ENCODE results near the gene TNKS1BP1. TPM values are rescaled to one million over a fixed set of nuclear protein-coding genes. Genes with fewer than 3 reads are reported as not detected.
A peak's percentile ranks its signal among the peaks of the same experiment; 100 is the strongest.

Gene TNKS1BP1
- polyA plus RNA-seq, 2 of the 4 experiments (the other 2 are of a cell fraction): 35.0 to 53.1 TPM

- no peak for DNase-seq (ENCODE audit: low read depth in 1 of 2, low spot score in 1 of 2)
- TF ChIP-seq HEYL (CRISPR knock-in tag; IDR thresholded peaks at IDR 0.05): no peak
- TF ChIP-seq BHLHE40 (IDR thresholded peaks at IDR 0.05; ENCODE audit: low read depth, low read length): no peak
- no peak for TF ChIP-seq RAD21 (conservative IDR thresholded peaks at IDR 0.05 in 1 of 2, IDR thresholded peaks at IDR 0.05 in 1 of 2)
- TF ChIP-seq NPAS2 (CRISPR knock-in tag; IDR thresholded peaks at IDR 0.05; ENCODE audit: borderline replicate concordance): no peak
- no peak for TF ChIP-seq CBX8 (IDR thresholded peaks at IDR 0.05)
- no peak for TF ChIP-seq TFCP2L1 (CRISPR knock-in tag; IDR thresholded peaks at IDR 0.05)
- TF ChIP-seq REST (IDR thresholded peaks at IDR 0.05): no peak
- TF ChIP-seq MAZ (IDR thresholded peaks at IDR 0.05; ENCODE audit: borderline replicate concordance, low read depth, low read length): no peak
- TF ChIP-seq ESRRA (IDR thresholded peaks at IDR 0.05; ENCODE audit: borderline replicate concordance, low read length): no peak
- no peak for TF ChIP-seq KDM1A (IDR thresholded peaks at IDR 0.05; ENCODE audit: low read depth)
- Histone ChIP-seq H3K27ac (peak overlapping the region in 1 of 2 experiments; percentile 88; a peak in 3 of 6 replicates), H3K9me3 (peaks cover 6% of the 10 kb centered on the region), H3K4me1 (peaks cover 38% of the 10 kb centered on the region), H3K4me2 (no peak overlapping the region), H3K4me3 (no peak overlapping the region)
- POLR2A ChIA-PET: interaction anchor here (1.1 kb wide), 1 partner anchor 170 kb away, joined by 3 read pairs; no protein-coding TSS in a partner anchor
- FAIRE-seq: no peak
- no peak for ATAC-seq
- CTCF ChIA-PET: interaction anchor here (0.6 to 5.5 kb wide), 8 partner anchors 11 to 279 kb away, joined by 3 to 33 read pairs (median 4); partner anchors contain the start of gene UBE2L6
- WGBS (ENCODE audit: missing lambda C conversion rate): 79% methylated on average over 9 of the region's 9 CpGs
Measured at GRCh38 chr11:57356268-57356667, 31.5 kb upstream of the TNKS1BP1 start.

- Histone ChIP-seq H3K4me2 (no peak overlapping the region), H3K9me3 (peaks cover 15% of the 10 kb centered on the region), H3K27ac (peak overlapping the region in 1 of 2 experiments; percentile 66; a peak in 2 of 6 replicates), H3K4me3 (no peak overlapping the region), H3K4me1 (peaks cover 25% of the 10 kb centered on the region)
- DNase-seq (ENCODE audit: low read depth in 1 of 2, low spot score in 1 of 2) (no peak), FAIRE-seq (no peak), ATAC-seq (no peak)
- no peak for TF ChIP-seq RFX5 (IDR thresholded peaks at IDR 0.05)
- no peak for TF ChIP-seq MAFK (IDR thresholded peaks at IDR 0.05; ENCODE audit: partially characterized antibody)
- no peak for TF ChIP-seq RNF2 (IDR thresholded peaks at IDR 0.05; ENCODE audit: borderline replicate concordance, low read depth)
- no peak for TF ChIP-seq HOXB5 (CRISPR knock-in tag; IDR thresholded peaks at IDR 0.05)
- TF ChIP-seq CBX8 (IDR thresholded peaks at IDR 0.05): no peak
- no peak for TF ChIP-seq JUNB (IDR thresholded peaks at IDR 0.05)
- TF ChIP-seq NR3C1 (IDR thresholded peaks at IDR 0.05): no peak
- no peak for TF ChIP-seq RAD21 (conservative IDR thresholded peaks at IDR 0.05 in 1 of 2, IDR thresholded peaks at IDR 0.05 in 1 of 2)
- no peak for TF ChIP-seq SREBF2 (IDR thresholded peaks at IDR 0.05)
- TF ChIP-seq NFE2L2 (conservative IDR thresholded peaks at IDR 0.05; ENCODE audit: low read length): no peak
- TF ChIP-seq FOSB (CRISPR knock-in tag; IDR thresholded peaks at IDR 0.05): no peak
- TF ChIP-seq HEYL (CRISPR knock-in tag; IDR thresholded peaks at IDR 0.05): no peak
- no peak for TF ChIP-seq JUN (IDR thresholded peaks at IDR 0.05)
- 93% methylated on average over 6 of the region's 6 CpGs for WGBS (ENCODE audit: missing lambda C conversion rate)
- CTCF ChIA-PET: interaction anchor here (0.7 to 1.3 kb wide), 3 partner anchors 9 to 105 kb away, joined by 3 to 4 read pairs (median 3); partner anchors contain the start of gene RTN4RL2
- POLR2A ChIA-PET: no interaction called here
Measured at GRCh38 chr11:57354699-57355098, 29.9 kb upstream of the TNKS1BP1 start.

GRCh38 chr11:57353852-57354251, 29.1 kb upstream of the TNKS1BP1 start:
- DNase-seq (ENCODE audit: low read depth in 1 of 2, low spot score in 1 of 2) (no peak), FAIRE-seq (no peak)

More at GRCh38 chr11:57353852-57354251, 29.1 kb upstream of the TNKS1BP1 start:
- no peak for TF ChIP-seq JUN (IDR thresholded peaks at IDR 0.05)
- no peak for TF ChIP-seq RAD21 (conservative IDR thresholded peaks at IDR 0.05 in 1 of 2, IDR thresholded peaks at IDR 0.05 in 1 of 2)
- TF ChIP-seq BCL3 (IDR thresholded peaks at IDR 0.05): no peak
- TF ChIP-seq JUNB (IDR thresholded peaks at IDR 0.05): no peak
- TF ChIP-seq FOSB (CRISPR knock-in tag; IDR thresholded peaks at IDR 0.05): no peak
- no peak for TF ChIP-seq GATA3 (IDR thresholded peaks at IDR 0.05; ENCODE audit: borderline replicate concordance)
- 73% methylated on average over 4 of the region's 4 CpGs for WGBS (ENCODE audit: missing lambda C conversion rate)
- Histone ChIP-seq H3K4me1 (peaks cover 21% of the 10 kb centered on the region), H3K4me2 (no peak overlapping the region), H3K27ac (peak overlapping the region in 1 of 2 experiments; percentile 66; a peak in 2 of 6 replicates), H3K9me3 (peaks cover 15% of the 10 kb centered on the region), H3K4me3 (no peak overlapping the region)
- ChIA-PET CTCF (interaction anchor here (1.2 to 13.0 kb wide), 4 partner anchors 26 to 319 kb away, joined by 3 to 139 read pairs (median 4); no protein-coding TSS in a partner anchor), POLR2A (no interaction called here)
- no peak for ATAC-seq

Data from A549 (cell line).